IPS-15b (cell line): ENCODE results near the gene REEP1.

ENCODE experiments used
- H3K27me3 ChIP-seq: one replicate; pipeline ENCODE4 v1.6.1; 2013; ENCODE audit warnings: low read length; ENCODE audit not compliant: control insufficient read depth, insufficient read depth
- H3K36me3 ChIP-seq: one replicate; pipeline ENCODE4 v1.6.1; 2013; ENCODE audit warnings: low read length; ENCODE audit not compliant: control insufficient read depth, insufficient read depth
- H3K4me1 ChIP-seq: one replicate; pipeline ENCODE4 v1.6.1; 2013; ENCODE audit warnings: mild to moderate bottlenecking, low read length; ENCODE audit not compliant: control insufficient read depth, insufficient read depth
- H3K4me3 ChIP-seq: one replicate; pipeline ENCODE4 v1.5.1; 2013; ENCODE audit warnings: low read depth, low read length
- H3K9ac ChIP-seq: one replicate; pipeline ENCODE4 v1.6.1; 2013; ENCODE audit warnings: low read depth, mild to moderate bottlenecking, low read length
- H3K9me3 ChIP-seq: one replicate; pipeline ENCODE4 v1.6.1; 2013; ENCODE audit warnings: mild to moderate bottlenecking, low read length; ENCODE audit not compliant: control insufficient read depth, insufficient read depth

The REEP1 gene

GRCh38 chr2:86272111-86272510, 65.3 kb downstream of the REEP1 start:
- no peak overlapping the region for H3K4me3 ChIP-seq
- H3K9me3 ChIP-seq: no peaks in the 10 kb centered on the region
- H3K36me3 ChIP-seq: no peaks in the 10 kb centered on the region
- H3K4me1 ChIP-seq: no peaks in the 10 kb centered on the region
- no peaks in the 10 kb centered on the region for H3K27me3 ChIP-seq
- H3K9ac ChIP-seq: no peak overlapping the region

GRCh38 chr2:86271248-86271647, 66.2 kb downstream of the REEP1 start:
- no peak overlapping the region for H3K4me3 ChIP-seq

GRCh38 chr2:86263956-86264355, 73.5 kb downstream of the REEP1 start:
- Histone ChIP-seq H3K9ac (no peak overlapping the region), H3K36me3 (no peaks in the 10 kb centered on the region), H3K4me3 (no peak overlapping the region), H3K4me1 (no peaks in the 10 kb centered on the region), H3K27me3 (no peaks in the 10 kb centered on the region), H3K9me3 (no peaks in the 10 kb centered on the region)

More at GRCh38 chr2:86271248-86271647, 66.2 kb downstream of the REEP1 start:
- no peaks in the 10 kb centered on the region for H3K36me3 ChIP-seq
- H3K4me1 ChIP-seq: no peaks in the 10 kb centered on the region
- H3K9ac ChIP-seq: no peak overlapping the region
- H3K27me3 ChIP-seq: no peaks in the 10 kb centered on the region
- no peaks in the 10 kb centered on the region for H3K9me3 ChIP-seq

- peaks cover 2% of the 10 kb centered on the region for H3K4me1 ChIP-seq
Measured at GRCh38 chr2:86260978-86261377, 76.4 kb downstream of the REEP1 start.

GRCh38 chr2:86258106-86258505, 79.3 kb downstream of the REEP1 start:
- H3K9ac ChIP-seq: no peak overlapping the region

More at GRCh38 chr2:86260978-86261377, 76.4 kb downstream of the REEP1 start:
- no peak overlapping the region for H3K9ac ChIP-seq
- H3K4me3 ChIP-seq: no peak overlapping the region
- H3K36me3 ChIP-seq: no peaks in the 10 kb centered on the region
- H3K27me3 ChIP-seq: no peaks in the 10 kb centered on the region
- no peaks in the 10 kb centered on the region for H3K9me3 ChIP-seq

GRCh38 chr2:86256982-86257381, 80.4 kb downstream of the REEP1 start:
- Histone ChIP-seq H3K9ac (no peak overlapping the region), H3K36me3 (no peaks in the 10 kb centered on the region), H3K27me3 (no peaks in the 10 kb centered on the region), H3K4me3 (no peak overlapping the region), H3K4me1 (peaks cover 2% of the 10 kb centered on the region), H3K9me3 (no peaks in the 10 kb centered on the region)

More at GRCh38 chr2:86258106-86258505, 79.3 kb downstream of the REEP1 start:
- Histone ChIP-seq H3K36me3 (no peaks in the 10 kb centered on the region), H3K9me3 (no peaks in the 10 kb centered on the region), H3K4me1 (peaks cover 2% of the 10 kb centered on the region), H3K27me3 (no peaks in the 10 kb centered on the region), H3K4me3 (no peak overlapping the region)

GRCh38 chr2:86256300-86256699, 81.1 kb downstream of the REEP1 start:
- H3K4me3 ChIP-seq: no peak overlapping the region
- H3K36me3 ChIP-seq: no peaks in the 10 kb centered on the region
- no peaks in the 10 kb centered on the region for H3K27me3 ChIP-seq
- no peak overlapping the region for H3K9ac ChIP-seq
- peaks cover 2% of the 10 kb centered on the region for H3K4me1 ChIP-seq
- no peaks in the 10 kb centered on the region for H3K9me3 ChIP-seq

GRCh38 chr2:86254576-86255538, 82.6 kb downstream of the REEP1 start:
- H3K9me3 ChIP-seq: no peaks in the 10 kb centered on the region
- no peak overlapping the region for H3K4me3 ChIP-seq
- peaks cover 2% of the 10 kb centered on the region for H3K4me1 ChIP-seq

GRCh38 chr2:86253424-86253823, 84.0 kb downstream of the REEP1 start:
- Histone ChIP-seq H3K4me1 (peaks cover 2% of the 10 kb centered on the region), H3K9me3 (no peaks in the 10 kb centered on the region), H3K9ac (no peak overlapping the region), H3K4me3 (no peak overlapping the region), H3K27me3 (no peaks in the 10 kb centered on the region), H3K36me3 (no peaks in the 10 kb centered on the region)

More at GRCh38 chr2:86254576-86255538, 82.6 kb downstream of the REEP1 start:
- H3K9ac ChIP-seq: no peak overlapping the region
- H3K36me3 ChIP-seq: no peaks in the 10 kb centered on the region
- no peaks in the 10 kb centered on the region for H3K27me3 ChIP-seq

GRCh38 chr2:86251840-86252266, 85.6 kb downstream of the REEP1 start:
- no peak overlapping the region for H3K4me3 ChIP-seq
- H3K9ac ChIP-seq: no peak overlapping the region
- no peaks in the 10 kb centered on the region for H3K27me3 ChIP-seq
- H3K4me1 ChIP-seq: peaks cover under 1% of the 10 kb centered on the region
- H3K36me3 ChIP-seq: no peaks in the 10 kb centered on the region
- no peaks in the 10 kb centered on the region for H3K9me3 ChIP-seq

GRCh38 chr2:86249579-86250391, 87.6 kb downstream of the REEP1 start:
- Histone ChIP-seq H3K9me3 (no peaks in the 10 kb centered on the region), H3K36me3 (no peaks in the 10 kb centered on the region), H3K4me3 (no peak overlapping the region)

More at GRCh38 chr2:86249579-86250391, 87.6 kb downstream of the REEP1 start:
- H3K27me3 ChIP-seq: no peaks in the 10 kb centered on the region
- H3K4me1 ChIP-seq: no peaks in the 10 kb centered on the region
- no peak overlapping the region for H3K9ac ChIP-seq
